Activated naive CD8-positive, alpha-beta T cell treated with anti-CD3 and anti-CD28 coated beads, Interleukin-2, amount 50 U/mL, for 24 hours (primary cell): Measurements from ENCODE around the gene HOXD3.

ENCODE experiments used
- ATAC-seq: fragments of 150-1000 bp; cut with Tn5 transposase; one replicate; pipeline ENCODE4 v1.10.0; 2021
- DNase-seq: peaks from one replicate; pipeline ENCODE4 v3.0.0; 2021
- H3K27ac Mint-ChIP-seq: one replicate; pipeline ENCODE4 v1.8.0; 2021; ENCODE audit warnings: mild to moderate bottlenecking, mixed read lengths
- H3K27me3 Mint-ChIP-seq: one replicate; pipeline ENCODE4 v1.8.0; 2021; ENCODE audit warnings: mixed read lengths
- H3K36me3 Mint-ChIP-seq: one replicate; pipeline ENCODE4 v1.8.0; 2021; ENCODE audit warnings: low read depth, mixed read lengths
- H3K4me1 Mint-ChIP-seq: one replicate; pipeline ENCODE4 v1.8.0; 2021; ENCODE audit warnings: mixed read lengths
- H3K4me3 Mint-ChIP-seq: one replicate; pipeline ENCODE4 v1.8.0; 2021; ENCODE audit warnings: mild to moderate bottlenecking, moderate library complexity, mixed read lengths
- H3K9me3 Mint-ChIP-seq: one replicate; pipeline ENCODE4 v1.8.0; 2021; ENCODE audit warnings: mixed read lengths

Gene HOXD3

GRCh38 chr2:176169181-176169580 is 12.1 kb downstream of the HOXD3 start:
- H3K27ac Mint-ChIP-seq = no peak overlapping the region
- H3K9me3 Mint-ChIP-seq = peaks cover under 1% of the 10 kb centered on the region
- ATAC-seq (no peak), DNase-seq (no peak)
- H3K4me1 Mint-ChIP-seq = peaks cover 9% of the 10 kb centered on the region
- H3K27me3 Mint-ChIP-seq = peaks cover 82% of the 10 kb centered on the region
- peaks cover 2% of the 10 kb centered on the region for H3K36me3 Mint-ChIP-seq
- no peak overlapping the region for H3K4me3 Mint-ChIP-seq

GRCh38 chr2:176169711-176170110 is 12.6 kb downstream of the HOXD3 start:
- no peak overlapping the region for H3K27ac Mint-ChIP-seq
- ATAC-seq = no peak
- peaks cover 13% of the 10 kb centered on the region for H3K4me1 Mint-ChIP-seq
- H3K36me3 Mint-ChIP-seq = peaks cover 2% of the 10 kb centered on the region
- H3K4me3 Mint-ChIP-seq = no peak overlapping the region
- no peak for DNase-seq
- peaks cover 81% of the 10 kb centered on the region for H3K27me3 Mint-ChIP-seq
- no peaks in the 10 kb centered on the region for H3K9me3 Mint-ChIP-seq

- H3K9me3 Mint-ChIP-seq = no peaks in the 10 kb centered on the region
- no peak for ATAC-seq
- H3K4me1 Mint-ChIP-seq = peaks cover 16% of the 10 kb centered on the region
- peaks cover 81% of the 10 kb centered on the region for H3K27me3 Mint-ChIP-seq
- H3K27ac Mint-ChIP-seq = no peak overlapping the region
- no peak for DNase-seq
- H3K36me3 Mint-ChIP-seq = peaks cover 2% of the 10 kb centered on the region
- H3K4me3 Mint-ChIP-seq = no peak overlapping the region
Measured at GRCh38 chr2:176170602-176171305, 13.6 kb downstream of the HOXD3 start.

GRCh38 chr2:176171351-176172006 is 14.4 kb downstream of the HOXD3 start:
- no peak for DNase-seq
- Mint-ChIP-seq H3K4me1 (peaks cover 16% of the 10 kb centered on the region), H3K36me3 (peaks cover 2% of the 10 kb centered on the region), H3K27me3 (peaks cover 82% of the 10 kb centered on the region), H3K27ac (no peak overlapping the region), H3K9me3 (no peaks in the 10 kb centered on the region), H3K4me3 (no peak overlapping the region)
- no peak for ATAC-seq

- Mint-ChIP-seq H3K9me3 (no peaks in the 10 kb centered on the region), H3K36me3 (peaks cover 2% of the 10 kb centered on the region), H3K27me3 (peaks cover 82% of the 10 kb centered on the region), H3K4me3 (no peak overlapping the region), H3K4me1 (peaks cover 16% of the 10 kb centered on the region), H3K27ac (no peak overlapping the region)
- no peak for ATAC-seq
- DNase-seq = no peak
Measured at GRCh38 chr2:176172007-176172894, 15.1 kb downstream of the HOXD3 start.

GRCh38 chr2:176172895-176173566 is 15.9 kb downstream of the HOXD3 start:
- Mint-ChIP-seq H3K27ac (no peak overlapping the region), H3K27me3 (peaks cover 81% of the 10 kb centered on the region), H3K4me3 (no peak overlapping the region), H3K36me3 (peaks cover 2% of the 10 kb centered on the region), H3K9me3 (no peaks in the 10 kb centered on the region), H3K4me1 (peaks cover 16% of the 10 kb centered on the region)
- DNase-seq (no peak), ATAC-seq (no peak)

- Mint-ChIP-seq H3K27ac (no peak overlapping the region), H3K4me1 (peaks cover 18% of the 10 kb centered on the region), H3K4me3 (no peak overlapping the region), H3K27me3 (peaks cover 84% of the 10 kb centered on the region), H3K9me3 (no peaks in the 10 kb centered on the region), H3K36me3 (peaks cover 2% of the 10 kb centered on the region)
- DNase-seq (no peak), ATAC-seq (no peak)
Measured at GRCh38 chr2:176173567-176174381, 16.7 kb downstream of the HOXD3 start.

- Mint-ChIP-seq H3K4me3 (no peak overlapping the region), H3K27ac (no peak overlapping the region), H3K4me1 (peaks cover 19% of the 10 kb centered on the region), H3K9me3 (no peaks in the 10 kb centered on the region), H3K27me3 (peaks cover 88% of the 10 kb centered on the region), H3K36me3 (peaks cover 2% of the 10 kb centered on the region)
- ATAC-seq (no peak), DNase-seq (no peak)
Measured at GRCh38 chr2:176174382-176174823, 17.3 kb downstream of the HOXD3 start.

- H3K27ac Mint-ChIP-seq = no peak overlapping the region
- DNase-seq (no peak), ATAC-seq (peak; percentile 55)
- no peak overlapping the region for H3K4me3 Mint-ChIP-seq
- peaks cover 19% of the 10 kb centered on the region for H3K4me1 Mint-ChIP-seq
- no peaks in the 10 kb centered on the region for H3K9me3 Mint-ChIP-seq
- H3K36me3 Mint-ChIP-seq = peaks cover 2% of the 10 kb centered on the region
- peaks cover 88% of the 10 kb centered on the region for H3K27me3 Mint-ChIP-seq
Measured at GRCh38 chr2:176174824-176175708, 18.0 kb downstream of the HOXD3 start.

GRCh38 chr2:176175709-176176607 is 18.9 kb downstream of the HOXD3 start:
- peaks cover 90% of the 10 kb centered on the region for H3K27me3 Mint-ChIP-seq
- no peaks in the 10 kb centered on the region for H3K9me3 Mint-ChIP-seq
- DNase-seq (no peak), ATAC-seq (no peak)
- H3K36me3 Mint-ChIP-seq = peaks cover 2% of the 10 kb centered on the region
- no peak overlapping the region for H3K4me3 Mint-ChIP-seq
- no peak overlapping the region for H3K27ac Mint-ChIP-seq
- peaks cover 19% of the 10 kb centered on the region for H3K4me1 Mint-ChIP-seq

- Mint-ChIP-seq H3K4me1 (peaks cover 19% of the 10 kb centered on the region), H3K36me3 (peaks cover under 1% of the 10 kb centered on the region), H3K27me3 (peaks cover 83% of the 10 kb centered on the region), H3K4me3 (no peak overlapping the region), H3K27ac (no peak overlapping the region), H3K9me3 (no peaks in the 10 kb centered on the region)
- ATAC-seq = no peak
- DNase-seq = no peak
Measured at GRCh38 chr2:176177580-176178037, 20.5 kb downstream of the HOXD3 start.
